ENCODE measurements around the gene PTEN.

Gene PTEN

DNA sequence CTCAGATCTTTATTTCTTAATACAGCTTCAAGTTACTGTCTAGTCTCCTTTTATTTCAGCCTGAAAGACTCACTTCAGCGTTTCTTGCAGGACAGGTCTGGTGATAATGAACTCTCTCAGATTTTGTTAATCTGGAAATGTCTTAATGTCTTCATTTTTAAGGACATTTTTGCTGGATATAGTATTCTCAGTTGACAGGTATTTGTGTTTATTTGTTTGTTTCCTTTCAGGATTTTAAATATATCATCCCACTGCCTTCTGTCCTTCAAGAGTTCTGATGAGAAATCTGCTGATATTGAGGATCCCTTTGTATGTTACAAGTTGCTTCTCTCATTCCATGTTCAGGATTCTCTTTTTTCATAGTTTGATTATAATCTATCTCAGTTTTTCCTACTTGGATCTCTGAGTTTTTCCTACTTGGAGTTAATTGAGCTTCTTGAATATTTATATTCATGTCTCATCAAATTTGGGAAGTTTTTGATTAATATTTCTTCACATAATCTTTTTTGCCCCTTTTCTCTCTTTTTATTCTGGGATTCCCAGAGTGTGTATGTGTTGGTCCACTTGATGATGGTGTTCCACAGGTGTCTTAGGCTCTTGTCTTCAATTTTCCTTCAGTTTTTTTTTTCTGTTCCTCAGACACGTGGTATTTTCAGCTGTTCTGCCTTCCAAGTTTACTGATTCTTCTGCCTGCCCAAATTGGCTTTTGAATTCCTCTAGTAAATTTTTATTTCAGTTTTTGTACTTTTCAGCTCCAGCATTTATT, 49.9 kb downstream of the PTEN start:
- H3K36me3 ChIP-seq = peaks cover 22% of the 10 kb centered on the region
- H3K4me1 ChIP-seq = peaks cover under 1% of the 10 kb centered on the region
- no peak for DNase-seq
- no peak overlapping the region for H3K4me3 ChIP-seq (ENCODE audit: low read depth, low read length)
- TF ChIP-seq, protein P1, sequence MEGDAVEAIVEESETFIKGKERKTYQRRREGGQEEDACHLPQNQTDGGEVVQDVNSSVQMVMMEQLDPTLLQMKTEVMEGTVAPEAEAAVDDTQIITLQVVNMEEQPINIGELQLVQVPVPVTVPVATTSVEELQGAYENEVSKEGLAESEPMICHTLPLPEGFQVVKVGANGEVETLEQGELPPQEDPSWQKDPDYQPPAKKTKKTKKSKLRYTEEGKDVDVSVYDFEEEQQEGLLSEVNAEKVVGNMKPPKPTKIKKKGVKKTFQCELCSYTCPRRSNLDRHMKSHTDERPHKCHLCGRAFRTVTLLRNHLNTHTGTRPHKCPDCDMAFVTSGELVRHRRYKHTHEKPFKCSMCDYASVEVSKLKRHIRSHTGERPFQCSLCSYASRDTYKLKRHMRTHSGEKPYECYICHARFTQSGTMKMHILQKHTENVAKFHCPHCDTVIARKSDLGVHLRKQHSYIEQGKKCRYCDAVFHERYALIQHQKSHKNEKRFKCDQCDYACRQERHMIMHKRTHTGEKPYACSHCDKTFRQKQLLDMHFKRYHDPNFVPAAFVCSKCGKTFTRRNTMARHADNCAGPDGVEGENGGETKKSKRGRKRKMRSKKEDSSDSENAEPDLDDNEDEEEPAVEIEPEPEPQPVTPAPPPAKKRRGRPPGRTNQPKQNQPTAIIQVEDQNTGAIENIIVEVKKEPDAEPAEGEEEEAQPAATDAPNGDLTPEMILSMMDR (IDR thresholded peaks at IDR 0.05; ENCODE audit: low read depth, low read length) = no peak
- no peaks in the 10 kb centered on the region for H3K27me3 ChIP-seq
- H3K9me3 ChIP-seq = no peaks in the 10 kb centered on the region; the same call in 1 of the 2 replicates

DNA sequence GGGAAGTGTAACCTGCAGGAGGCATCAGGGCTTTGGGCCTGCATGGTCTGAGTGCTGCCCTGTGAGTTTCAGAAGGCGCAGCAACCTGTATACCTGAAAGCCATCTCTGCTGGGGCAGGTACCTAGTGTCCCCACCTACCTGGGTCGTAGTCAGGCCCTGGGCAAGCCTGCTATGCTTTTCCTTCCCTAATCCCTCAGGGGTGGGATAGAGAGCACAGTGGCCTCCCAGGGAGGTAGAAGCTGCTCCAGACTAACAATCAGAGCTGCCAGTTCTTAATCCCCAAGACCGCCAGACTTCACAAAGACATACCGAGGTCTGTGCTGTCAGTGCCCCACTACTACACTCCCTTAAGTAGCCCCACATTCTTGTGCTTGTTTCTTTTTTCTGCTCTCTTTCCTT, 52.0 kb downstream of the PTEN start:
- Histone ChIP-seq H3K4me3 (ENCODE audit: low read depth, low read length) (no peak overlapping the region), H3K4me1 (peaks cover 3% of the 10 kb centered on the region), H3K9me3 (no peaks in the 10 kb centered on the region; the same call in 1 of the 2 replicates), H3K36me3 (peaks cover 19% of the 10 kb centered on the region), H3K27me3 (no peaks in the 10 kb centered on the region)
- no peak for DNase-seq
- TF ChIP-seq, protein P1 (IDR thresholded peaks at IDR 0.05; ENCODE audit: low read depth, low read length) = no peak

DNA sequence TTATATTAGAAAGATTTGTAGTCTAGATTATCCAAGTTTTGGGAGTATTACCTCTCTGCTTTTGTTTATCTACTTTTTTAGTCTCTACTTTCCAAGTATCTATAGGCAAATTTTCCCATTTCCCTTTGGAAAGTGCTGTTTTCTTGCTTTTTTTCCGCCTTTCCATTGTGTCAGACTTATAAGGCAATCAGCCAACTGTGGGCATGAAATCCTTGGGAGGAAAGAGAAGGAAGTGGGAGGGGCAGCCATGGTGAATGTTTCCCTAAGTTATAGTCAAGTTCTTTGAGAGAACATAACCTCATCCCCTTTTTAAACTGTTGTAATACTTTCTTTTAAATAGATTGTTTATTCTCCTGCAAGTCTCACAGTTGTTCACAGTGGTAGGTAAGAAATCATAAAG, 52.6 kb downstream of the PTEN start:
- TF ChIP-seq, protein P1 (IDR thresholded peaks at IDR 0.05; ENCODE audit: low read depth, low read length) = no peak
- DNase-seq = no peak
- Histone ChIP-seq H3K4me3 (ENCODE audit: low read depth, low read length) (no peak overlapping the region), H3K9me3 (no peaks in the 10 kb centered on the region; the same call in 1 of the 2 replicates), H3K4me1 (peaks cover 3% of the 10 kb centered on the region), H3K27me3 (no peaks in the 10 kb centered on the region), H3K36me3 (peaks cover 19% of the 10 kb centered on the region)

DNA sequence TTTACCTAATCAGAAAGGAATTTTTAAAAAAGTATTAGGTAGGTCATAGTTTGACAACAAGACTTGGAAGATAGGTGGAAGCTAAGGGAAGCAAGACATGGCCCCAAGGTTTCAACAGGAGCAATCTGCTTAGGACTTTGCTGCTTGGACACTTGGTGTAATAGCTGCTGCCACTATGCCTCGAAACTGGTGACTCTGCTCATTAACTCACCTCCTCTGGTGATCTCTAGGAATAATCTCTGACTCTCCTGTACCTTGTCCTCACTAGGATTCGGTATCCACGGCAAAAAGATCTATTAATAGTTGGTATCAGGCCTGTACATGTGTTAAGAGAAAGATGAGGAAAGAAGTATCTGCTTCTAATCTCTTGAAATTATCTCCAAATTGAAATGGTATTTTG, 53.1 kb downstream of the PTEN start:
- DNase-seq = no peak
- Histone ChIP-seq H3K27me3 (no peaks in the 10 kb centered on the region), H3K4me1 (peaks cover 3% of the 10 kb centered on the region), H3K9me3 (peaks cover under 1% of the 10 kb centered on the region), H3K4me3 (ENCODE audit: low read depth, low read length) (no peak overlapping the region), H3K36me3 (peaks cover 19% of the 10 kb centered on the region)
- TF ChIP-seq, protein P1 (IDR thresholded peaks at IDR 0.05; ENCODE audit: low read depth, low read length) = no peak

DNA sequence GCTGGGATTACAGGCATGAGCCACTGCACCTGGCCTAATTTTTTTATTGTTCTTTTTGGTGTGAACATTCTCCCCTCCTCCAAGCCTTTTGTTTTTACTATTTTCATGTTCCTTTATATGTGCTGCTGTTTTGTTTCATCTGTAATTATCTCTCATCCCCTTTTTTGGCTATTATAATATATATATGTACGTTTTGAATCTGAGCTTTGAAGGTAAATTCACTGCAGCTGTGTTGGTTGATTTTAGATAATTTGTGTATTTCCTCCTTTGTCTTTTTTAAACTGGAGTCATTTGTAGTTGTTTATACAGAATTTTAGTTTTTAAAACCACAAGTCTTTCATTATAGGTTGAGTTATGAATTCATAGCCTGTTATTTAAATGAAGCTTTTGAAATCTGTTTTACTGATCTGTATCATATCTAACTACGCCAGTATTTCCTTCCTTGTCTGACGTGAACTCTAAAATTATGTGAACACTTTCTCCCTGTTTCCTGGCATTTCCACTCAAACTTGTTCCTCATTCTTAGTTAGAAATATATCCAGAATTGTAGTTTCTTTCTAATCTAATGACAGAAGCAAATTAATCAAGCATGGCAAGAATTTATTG, 54.9 kb downstream of the PTEN start:
- Histone ChIP-seq H3K4me3 (ENCODE audit: low read depth, low read length) (no peak overlapping the region), H3K36me3 (peaks cover 10% of the 10 kb centered on the region), H3K4me1 (peaks cover 6% of the 10 kb centered on the region), H3K27me3 (no peaks in the 10 kb centered on the region), H3K9me3 (peaks cover 6% of the 10 kb centered on the region)
- DNase-seq = no peak
- TF ChIP-seq, protein P1 (IDR thresholded peaks at IDR 0.05; ENCODE audit: low read depth, low read length) = no peak

DNA sequence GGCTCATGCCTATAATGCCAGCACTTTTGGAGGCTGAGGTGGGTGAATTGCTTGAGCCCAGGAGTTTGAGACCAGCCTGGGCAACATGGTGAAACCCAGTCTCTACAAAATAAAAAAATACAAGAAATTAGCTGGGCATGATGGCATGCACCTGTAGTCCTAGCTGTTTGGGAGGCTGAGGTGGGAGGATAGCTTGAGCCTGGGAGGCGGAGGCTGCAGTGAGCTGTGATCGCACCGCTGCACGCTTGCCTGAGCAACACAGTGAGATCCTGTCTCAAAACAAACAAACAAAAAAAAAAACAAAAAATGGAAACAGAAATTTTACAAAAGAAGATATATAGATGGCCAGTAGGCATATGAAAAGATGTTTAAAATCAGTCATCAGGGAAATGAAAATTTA, 57.1 kb downstream of the PTEN start:
- H3K4me1 ChIP-seq = peaks cover 16% of the 10 kb centered on the region

More for the DNA sequence above, 57.1 kb downstream of the PTEN start:
- DNase-seq = no peak
- no peaks in the 10 kb centered on the region for H3K27me3 ChIP-seq
- TF ChIP-seq, protein P1 (IDR thresholded peaks at IDR 0.05; ENCODE audit: low read depth, low read length) = no peak
- H3K9me3 ChIP-seq = peaks cover 6% of the 10 kb centered on the region
- peaks cover 10% of the 10 kb centered on the region for H3K36me3 ChIP-seq
- no peak overlapping the region for H3K4me3 ChIP-seq (ENCODE audit: low read depth, low read length)

Measured in BE2C (cell line).